HEK293T (cell line): Measurements from ENCODE around the gene MACROH2A1.

Experiments used
- CTCF ChIA-PET: fragments of 350-600 bp; formaldehyde crosslinking; extraction: SDS; loops from one replicate; lab custom pipeline; 2021; ENCODE audit warnings: antibody characterized with exemption, inconsistent platforms; lab: Yijun Ruan, JAX
- POLR2A ChIA-PET: fragments of 350-600 bp; formaldehyde crosslinking; extraction: SDS; loops from one replicate; lab custom pipeline; 2020; ENCODE audit warnings: antibody characterized with exemption, inconsistent platforms; lab: Yijun Ruan, JAX
- DNase-seq: peaks from one replicate; pipeline ENCODE4 v3.0.0; 2012; ENCODE audit warnings: mixed read lengths; ENCODE audit errors: extremely low spot score
- ARNT ChIP-seq: fragments of 450-650 bp; IDR thresholded peaks from 2 replicates; pipeline ENCODE4 v1.6.1; 2017; ENCODE audit warnings: mild to moderate bottlenecking
- BHLHE40 ChIP-seq: fragments of 450-650 bp; IDR thresholded peaks from 2 replicates; pipeline ENCODE4 v1.6.1; 2016; ENCODE audit warnings: mild to moderate bottlenecking, moderate library complexity, borderline replicate concordance
- CTBP1 ChIP-seq: fragments of 450-650 bp; IDR thresholded peaks from 2 replicates; pipeline ENCODE4 v1.6.1; 2016; ENCODE audit warnings: borderline replicate concordance
- ELF4 ChIP-seq: fragments of 450-650 bp; IDR thresholded peaks from 2 replicates; pipeline ENCODE4 v1.6.1; 2017; ENCODE audit warnings: antibody characterized with exemption
- FOXA1 ChIP-seq: fragments of 450-650 bp; IDR thresholded peaks from 2 replicates; pipeline ENCODE4 v1.6.1; 2016; ENCODE audit warnings: mild to moderate bottlenecking
- FOXK2 ChIP-seq: fragments of 450-650 bp; IDR thresholded peaks from 2 replicates; pipeline ENCODE4 v1.6.1; 2016; ENCODE audit warnings: mild to moderate bottlenecking
- FOXM1 ChIP-seq: fragments of 450-650 bp; IDR thresholded peaks from 2 replicates; pipeline ENCODE4 v1.6.1; 2017; ENCODE audit warnings: mild to moderate bottlenecking, borderline replicate concordance
- HDGF ChIP-seq: fragments of 450-650 bp; IDR thresholded peaks from 2 replicates; pipeline ENCODE4 v1.6.1; 2017; ENCODE audit warnings: antibody characterized with exemption, borderline replicate concordance
- L3MBTL2 ChIP-seq: fragments of 450-650 bp; conservative IDR thresholded peaks from 2 replicates; pipeline ENCODE4 v1.6.1; 2016; ENCODE audit warnings: mild to moderate bottlenecking
- LEF1 ChIP-seq: fragments of 450-650 bp; IDR thresholded peaks from 2 replicates; pipeline ENCODE4 v1.6.1; 2017; ENCODE audit warnings: mild to moderate bottlenecking, borderline replicate concordance
- NFRKB ChIP-seq: fragments of 450-650 bp; IDR thresholded peaks from 2 replicates; pipeline ENCODE4 v1.6.1; 2016; ENCODE audit warnings: mild to moderate bottlenecking, moderate library complexity
- PKNOX1 ChIP-seq: fragments of 450-650 bp; IDR thresholded peaks from 2 replicates; pipeline ENCODE4 v1.6.1; 2016
- SP1 ChIP-seq: fragments of 450-650 bp; IDR thresholded peaks from 2 replicates; pipeline ENCODE4 v1.6.1; 2017
- SUZ12 ChIP-seq: fragments of 450-650 bp; IDR thresholded peaks from 2 replicates; pipeline ENCODE4 v1.6.1; 2016; ENCODE audit warnings: mild to moderate bottlenecking
- TARDBP ChIP-seq: fragments of 450-650 bp; IDR thresholded peaks from 2 replicates; pipeline ENCODE4 v1.6.1; 2016
- ZNF384 ChIP-seq: fragments of 450-650 bp; IDR thresholded peaks from 2 replicates; pipeline ENCODE4 v1.6.1; 2016

The MACROH2A1 gene

GRCh38 chr5:135426102-135427082 is 27.4 kb upstream of the MACROH2A1 start:
- TF ChIP-seq LEF1, result no peak
- TF ChIP-seq FOXK2, result 0 out of 2 replicates have a peak, but pooled peaks have one; percentile 58
- no peak for TF ChIP-seq ELF4
- no peak for TF ChIP-seq SUZ12
- no peak for TF ChIP-seq TARDBP
- TF ChIP-seq SP1, result no peak
- TF ChIP-seq PKNOX1, result peak; percentile 66
- TF ChIP-seq ZNF384, result no peak
- DNase-seq, result peak; percentile 62
- POLR2A ChIA-PET, result interaction anchor here (1.3 kb wide), 1 partner anchor 25 kb away, joined by 3 read pairs; no protein-coding TSS in a partner anchor
- CTCF ChIA-PET, result interaction anchor here (0.6 to 3.0 kb wide), 16 partner anchors 10 to 182 kb away, joined by 3 to 17 read pairs (median 4); partner anchors contain the start of gene MACROH2A1

DNA sequence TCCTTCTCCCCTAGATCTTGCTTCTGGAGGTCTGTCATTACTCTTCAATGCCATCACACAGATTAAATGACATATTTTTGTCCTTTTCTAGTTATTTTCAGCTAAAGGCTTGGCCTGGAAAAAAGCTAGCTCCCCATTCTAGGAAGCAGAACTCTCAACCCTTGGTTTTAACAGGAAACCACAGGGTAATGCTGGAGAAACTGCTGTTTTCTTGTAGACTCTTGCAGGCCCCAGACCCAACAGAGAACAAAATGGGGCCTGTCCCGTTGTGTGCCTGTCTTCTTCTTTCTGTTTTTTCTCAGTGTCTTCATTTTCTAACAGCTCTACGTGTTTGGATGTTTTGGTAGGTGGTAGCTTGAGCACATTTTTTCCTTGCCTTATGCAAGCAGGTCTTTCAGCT is 26.6 kb upstream of the MACROH2A1 start:
- no peak for DNase-seq
- ChIA-PET POLR2A (interaction anchor here (1.3 kb wide), 1 partner anchor 25 kb away, joined by 3 read pairs; no protein-coding TSS in a partner anchor), CTCF (interaction anchor here (0.6 to 3.0 kb wide), 15 partner anchors 11 to 181 kb away, joined by 3 to 17 read pairs (median 4); partner anchors contain the start of gene MACROH2A1)
- no peak for TF ChIP-seq TARDBP
- TF ChIP-seq FOXK2, result no peak
- TF ChIP-seq ZNF384, result no peak

GRCh38 chr5:135423846-135424168 is 24.8 kb upstream of the MACROH2A1 start:
- ChIA-PET POLR2A (interaction anchor here (0.7 to 0.8 kb wide), 2 partner anchors 10 to 20 kb away, joined by 3 to 4 read pairs; no protein-coding TSS in a partner anchor), CTCF (interaction anchor here (1.1 to 3.0 kb wide), 3 partner anchors 12 to 34 kb away, joined by 4 to 17 read pairs (median 6); no protein-coding TSS in a partner anchor)
- TF ChIP-seq FOXA1, result no peak
- no peak for TF ChIP-seq ARNT
- no peak for DNase-seq

- CTCF ChIA-PET, result interaction anchor here (1.1 to 3.0 kb wide), 3 partner anchors 11 to 34 kb away, joined by 4 to 17 read pairs (median 6); no protein-coding TSS in a partner anchor
- POLR2A ChIA-PET, result interaction anchor here (0.7 to 0.8 kb wide), 2 partner anchors 11 to 19 kb away, joined by 3 to 4 read pairs; no protein-coding TSS in a partner anchor
- DNase-seq, result no peak
- TF ChIP-seq LEF1 (no peak), CTBP1 (no peak), NFRKB (no peak), FOXA1 (no peak), SUZ12 (no peak), HDGF (no peak), SP1 (no peak), TARDBP (no peak), ELF4 (no peak), BHLHE40 (no peak), ARNT (no peak), ZNF384 (no peak), L3MBTL2 (no peak), PKNOX1 (no peak)
These were observed 24.3 kb upstream of the MACROH2A1 start for GRCh38 chr5:135423146-135423845.

GRCh38 chr5:135422419-135422818 is 23.4 kb upstream of the MACROH2A1 start:
- TF ChIP-seq FOXM1, result no peak
- no peak for TF ChIP-seq FOXK2
- TF ChIP-seq PKNOX1, result no peak
- TF ChIP-seq L3MBTL2, result no peak
- no peak for TF ChIP-seq BHLHE40
- no peak for TF ChIP-seq ZNF384
- CTCF ChIA-PET, result interaction anchor here (1.0 kb wide), 1 partner anchor 35 kb away, joined by 4 read pairs; no protein-coding TSS in a partner anchor

GRCh38 chr5:135417083-135417482 is 18.1 kb upstream of the MACROH2A1 start:
- TF ChIP-seq PKNOX1, result no peak
- no peak for TF ChIP-seq CTBP1
- no peak for TF ChIP-seq TARDBP
- TF ChIP-seq LEF1, result no peak
- TF ChIP-seq ZNF384, result no peak
- no peak for TF ChIP-seq BHLHE40
- no peak for TF ChIP-seq L3MBTL2
- TF ChIP-seq FOXK2, result no peak
- no peak for TF ChIP-seq NFRKB
- no peak for TF ChIP-seq FOXM1
- no peak for TF ChIP-seq ELF4
- no peak for TF ChIP-seq ARNT
- no peak for TF ChIP-seq FOXA1
- TF ChIP-seq SUZ12, result no peak
- no peak for TF ChIP-seq SP1
- no peak for TF ChIP-seq HDGF
- no peak for DNase-seq
- ChIA-PET POLR2A (no interaction called here), CTCF (no interaction called here)

More at GRCh38 chr5:135422419-135422818, 23.4 kb upstream of the MACROH2A1 start:
- POLR2A ChIA-PET, result no interaction called here
- no peak for DNase-seq
